Left kidney (tissue), 2 donors: ENCODE data around the gene BNIP3. TPM values are rescaled to one million over a fixed set of nuclear protein-coding genes. Genes with fewer than 3 reads are reported as not detected.
"Not testable (repeated sequence)": the region's sequence is repeated elsewhere in the genome, so short reads cannot be mapped to it uniquely, and the experiment has no call there.

ENCODE experiments used
- DNase-seq: peaks from one replicate; pipeline ENCODE4 v3.0.0-alpha.2; 2013
- polyA plus RNA-seq: library from polyadenylated mRNA; unstranded; fragments of 120-200 nt; gene quantifications from one replicate; pipeline ENCODE4 v1.2.1, GENCODE V29; 2013; ENCODE audit not compliant: insufficient read length

The BNIP3 gene
- polyA plus RNA-seq, 1 donor = 69.3 TPM

DNA sequence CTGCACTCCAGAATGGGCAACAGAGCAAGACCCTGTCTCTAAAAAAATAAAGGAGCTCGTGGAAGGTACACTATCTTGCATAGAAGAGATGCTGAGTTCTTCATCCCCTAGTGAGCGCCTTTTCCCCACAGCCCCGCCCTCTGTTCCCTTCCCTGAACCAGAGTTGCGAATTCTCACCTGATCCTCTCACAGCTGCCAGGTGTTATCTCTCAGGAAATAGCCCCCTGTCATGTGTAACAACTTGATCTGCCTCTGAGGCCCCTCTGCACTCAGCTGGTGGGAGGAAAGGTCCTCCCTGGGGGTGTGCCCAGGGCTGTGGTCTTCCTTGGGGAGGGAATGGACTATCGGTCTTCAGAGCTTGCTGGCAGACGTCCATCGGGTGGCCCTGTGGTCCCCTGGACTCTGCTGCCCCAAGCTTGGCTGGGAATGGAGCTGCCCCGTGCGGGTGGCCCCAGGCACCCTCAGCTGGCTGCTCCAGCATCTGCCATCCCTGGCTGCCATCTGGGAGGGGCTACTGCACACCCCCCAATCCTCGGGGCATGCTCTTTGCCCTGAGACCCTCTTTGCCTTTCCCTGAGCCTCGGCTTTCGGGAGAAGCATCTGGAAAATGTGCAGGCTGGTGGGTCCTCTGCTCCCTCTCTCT lies 21.7 kb upstream of the BNIP3 start:
- no peak for DNase-seq

DNA sequence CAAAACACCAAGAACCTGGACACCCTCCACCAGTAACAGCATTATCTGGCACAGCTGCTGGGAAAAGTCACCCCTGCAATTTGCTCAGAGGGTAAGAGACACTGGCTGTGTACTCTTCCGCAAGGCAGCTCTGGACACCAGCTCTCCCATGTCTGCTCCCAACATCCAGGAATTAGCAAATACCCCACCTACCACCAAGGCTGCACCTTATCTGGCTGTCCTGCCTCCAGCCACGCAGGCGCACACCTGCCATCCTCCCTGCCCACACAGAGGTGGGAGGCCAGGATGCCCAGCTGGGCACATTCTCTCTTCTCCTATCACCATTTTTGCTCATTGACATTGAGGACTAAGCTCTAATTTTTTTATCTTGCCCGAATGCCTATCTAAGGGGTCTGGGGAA lies 20.3 kb upstream of the BNIP3 start:
- no peak for DNase-seq

DNA sequence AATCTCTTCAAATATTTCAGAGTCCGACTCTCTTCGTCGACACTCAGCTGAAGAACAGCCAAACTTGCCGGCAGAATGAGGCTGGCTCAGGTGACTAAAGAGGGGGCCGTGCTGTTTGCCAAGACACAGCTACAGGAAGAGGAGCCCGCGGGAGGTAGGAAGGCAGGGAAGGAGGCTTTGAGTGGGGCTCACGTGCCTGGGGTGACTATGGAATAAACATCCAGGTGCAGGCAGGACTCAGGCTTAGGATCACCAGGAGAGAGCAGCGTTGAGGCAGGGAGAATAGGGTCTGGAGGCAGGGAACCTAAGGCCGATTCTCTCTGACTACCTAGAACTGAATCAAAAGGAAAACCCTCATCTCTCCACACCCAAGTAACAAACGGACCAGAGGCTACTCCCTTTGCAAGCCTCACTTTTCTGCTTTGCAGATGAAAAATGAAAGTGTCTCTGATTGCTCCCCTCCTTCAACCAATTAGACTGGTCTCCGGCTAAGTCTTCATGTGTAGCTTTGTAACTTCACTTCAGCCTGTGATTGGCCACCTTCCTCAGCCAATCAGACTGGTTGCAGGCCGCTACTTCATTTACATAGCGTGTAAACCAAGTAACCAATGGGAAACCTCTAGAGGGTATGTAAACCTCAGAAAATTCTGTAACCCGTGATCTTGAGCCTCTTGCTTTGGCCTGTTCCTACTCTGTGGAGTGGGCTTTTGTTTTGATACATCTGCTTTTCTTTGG lies 19.7 kb upstream of the BNIP3 start:
- DNase-seq = no peak

DNA sequence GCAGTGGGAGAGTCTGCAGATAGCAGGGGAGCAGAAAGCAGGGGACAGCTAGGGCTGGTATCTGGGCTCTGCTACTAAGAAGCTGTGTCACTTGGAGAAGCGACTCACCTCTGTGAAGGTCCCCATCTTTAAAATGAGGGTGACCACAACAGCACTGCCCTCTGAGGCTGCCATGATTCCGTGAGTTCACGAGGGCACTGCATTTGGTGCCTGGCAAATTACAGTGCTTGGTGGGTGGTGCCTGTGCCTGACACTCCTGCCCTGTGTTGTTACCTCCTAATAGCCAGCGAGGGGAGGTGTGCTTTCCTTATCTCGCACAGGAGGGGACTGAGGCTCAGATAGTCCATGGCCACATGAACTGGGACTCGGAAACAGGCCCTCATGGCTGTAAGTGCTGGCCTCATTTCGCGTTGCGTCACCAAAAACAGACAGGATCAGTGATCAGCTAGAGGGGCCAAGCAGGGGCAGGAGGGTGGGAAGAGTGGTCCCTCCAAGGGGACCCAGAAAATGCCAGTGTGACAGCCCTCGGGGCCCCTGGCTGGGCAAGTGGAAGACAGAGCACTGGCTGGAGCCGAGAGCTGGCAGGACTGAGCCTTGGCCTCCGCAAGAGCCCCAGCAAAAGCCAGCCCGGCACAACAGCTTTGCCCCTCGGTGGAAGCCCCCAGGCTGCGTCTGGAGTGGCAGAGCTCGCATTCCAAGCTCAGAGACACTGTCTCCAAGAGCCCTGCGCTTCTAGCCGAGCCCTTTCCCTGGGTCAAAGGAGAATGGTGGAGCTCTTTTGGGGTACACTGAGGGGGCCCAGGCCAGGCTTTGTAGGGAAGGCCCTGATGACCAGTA lies 17.3 kb upstream of the BNIP3 start:
- no peak for DNase-seq

DNA sequence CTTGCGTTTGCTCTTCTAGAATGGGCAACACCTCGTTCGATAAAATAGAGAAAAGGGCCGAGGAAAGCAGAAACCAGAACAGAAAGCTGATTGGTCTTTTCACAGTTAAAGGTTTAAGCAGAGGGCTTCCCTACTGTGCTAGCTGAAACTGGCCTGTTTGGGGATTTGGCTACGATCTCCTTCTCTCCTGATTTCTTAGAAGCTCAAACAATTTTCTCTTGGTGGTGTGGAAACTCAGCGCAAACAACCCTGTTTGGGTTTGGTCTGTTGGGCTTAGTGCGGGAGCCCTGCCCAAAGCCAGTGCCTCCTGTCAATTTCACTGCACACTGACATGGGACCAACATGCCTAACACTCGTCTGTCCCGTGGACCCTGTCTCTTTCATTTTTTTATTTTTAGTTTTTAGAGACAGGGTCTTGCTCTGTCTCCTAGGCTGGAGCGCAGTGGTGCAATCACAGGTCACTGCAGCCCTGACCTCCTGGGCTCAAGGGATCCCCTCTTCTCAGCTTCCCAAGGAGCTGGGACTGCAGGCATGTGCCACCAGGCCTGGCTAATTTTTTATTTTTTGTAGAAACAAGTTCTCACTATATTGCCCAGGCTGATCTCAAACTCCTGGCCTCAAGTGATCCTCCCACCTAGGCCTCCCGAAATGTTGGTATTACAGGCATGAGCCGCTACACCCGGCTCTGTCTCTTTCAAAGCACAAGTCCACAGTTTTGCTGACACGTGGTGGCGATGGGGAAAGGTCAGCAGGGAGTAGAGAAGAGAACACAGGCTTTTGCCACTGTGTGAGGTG lies 16.5 kb upstream of the BNIP3 start:
- DNase-seq = no peak

DNA sequence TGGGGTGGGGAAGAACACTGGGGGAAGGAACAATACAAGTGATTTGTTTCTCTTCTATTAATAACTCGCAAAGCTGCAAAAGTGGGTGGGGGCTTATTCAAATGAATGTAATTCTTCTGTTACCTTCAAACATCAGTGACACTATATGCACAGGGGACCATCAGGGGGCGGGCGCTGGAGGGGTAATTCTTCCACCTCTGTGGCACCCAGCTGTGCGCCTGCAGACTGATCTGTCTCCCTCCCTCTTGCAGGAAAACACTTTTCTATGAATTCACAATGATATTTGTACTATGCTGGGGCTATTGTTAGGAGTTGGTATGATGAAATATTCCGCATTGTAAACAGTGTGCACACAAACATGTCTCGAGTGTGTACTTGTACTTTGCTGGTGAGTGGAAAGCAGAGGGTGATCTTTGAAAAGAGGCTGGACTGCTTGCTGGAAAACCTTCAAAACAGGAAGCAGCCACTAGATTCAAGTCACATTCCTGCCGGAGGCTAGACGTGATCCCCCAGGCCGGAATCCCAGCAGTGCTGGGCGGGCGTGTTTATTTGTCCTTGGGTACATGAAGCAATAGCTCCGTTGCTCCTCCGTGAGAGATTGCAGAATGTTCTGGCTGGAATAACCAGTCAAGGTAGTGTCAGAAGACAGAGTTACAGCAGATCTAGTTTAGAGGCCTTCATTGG lies 15.8 kb upstream of the BNIP3 start:
- DNase-seq = no peak

DNA sequence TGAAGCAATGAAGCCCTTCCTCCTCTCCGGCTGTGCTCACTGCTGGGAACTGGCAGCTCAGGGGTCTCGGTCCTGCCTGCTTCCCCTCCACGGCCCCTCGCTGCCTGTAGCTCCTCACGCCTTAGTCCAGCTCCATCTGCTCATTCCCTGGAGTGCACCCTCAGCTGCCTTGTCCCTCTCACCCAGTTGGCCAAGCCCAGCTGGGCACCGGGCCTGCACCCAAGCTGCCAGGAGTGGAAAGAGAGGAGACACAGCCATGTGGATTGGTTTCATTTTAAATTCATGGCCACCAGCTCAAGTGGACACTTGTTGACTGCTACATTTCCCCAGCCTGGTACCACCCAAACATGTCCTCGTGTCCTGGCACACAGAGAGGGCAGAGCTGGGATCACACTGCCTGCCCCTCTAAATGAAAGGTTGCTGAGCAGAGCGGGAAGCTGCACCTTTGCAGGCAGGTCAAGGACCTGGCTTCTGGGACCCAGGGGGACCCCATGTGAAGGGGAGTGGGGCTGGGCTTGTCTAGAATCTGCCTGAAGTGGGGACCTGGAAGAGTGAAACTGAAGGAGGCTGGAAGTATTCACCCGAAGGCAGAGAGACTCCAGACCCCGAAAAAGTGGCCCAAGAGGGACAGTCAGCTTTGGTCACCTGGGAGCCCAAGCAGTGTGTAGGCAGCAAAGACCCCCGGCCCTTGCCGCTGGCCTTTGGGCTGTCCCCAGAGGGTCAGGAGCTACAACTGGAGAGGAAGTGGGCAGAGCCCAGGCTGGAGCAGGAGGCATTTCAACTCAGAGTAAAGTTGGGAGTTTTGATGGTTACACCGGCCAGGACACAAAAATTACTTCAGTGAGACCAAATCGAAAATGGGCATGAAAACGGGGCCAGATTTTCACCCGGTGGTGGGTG lies 15.0 kb upstream of the BNIP3 start:
- no peak for DNase-seq

DNA sequence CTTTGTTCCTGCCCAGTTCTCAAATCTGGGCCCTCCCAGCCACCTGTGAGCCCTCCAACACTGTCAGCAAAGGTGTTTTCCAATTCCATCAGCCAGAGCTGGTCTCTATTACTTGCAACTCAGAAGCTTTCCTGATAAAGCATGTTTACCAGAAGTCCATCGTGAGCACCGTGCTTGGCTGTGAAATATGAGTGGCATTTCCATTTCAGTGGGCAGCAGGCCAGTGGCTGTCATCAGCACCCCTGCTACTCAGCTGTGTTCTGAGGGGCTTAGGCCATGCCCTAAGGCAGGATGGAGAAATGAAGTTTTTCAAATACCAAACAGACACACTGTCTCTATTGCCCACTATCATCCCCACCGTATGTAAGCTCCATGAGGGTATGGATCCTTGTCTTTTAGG lies 12.7 kb upstream of the BNIP3 start:
- DNase-seq = no peak

DNA sequence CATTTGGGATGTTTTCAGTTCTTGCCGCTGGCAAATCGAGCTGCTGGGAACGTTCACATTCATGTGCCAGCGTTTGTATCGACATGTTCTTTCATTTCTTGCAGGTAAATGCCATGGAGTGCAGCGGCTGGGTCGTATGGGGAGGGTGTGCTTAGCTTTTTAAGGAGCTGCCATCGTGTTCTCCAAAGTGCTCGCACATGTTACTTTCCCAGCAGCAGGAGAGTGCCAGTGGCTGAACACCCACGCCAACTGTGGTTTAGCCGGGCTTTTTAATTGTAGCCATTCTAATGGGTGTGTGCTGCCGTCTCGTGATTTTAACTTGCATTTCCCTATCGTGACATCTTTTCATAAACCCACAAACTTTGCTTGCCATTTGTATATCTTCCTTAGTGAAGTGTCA lies 11.6 kb upstream of the BNIP3 start:
- DNase-seq = no peak

DNA sequence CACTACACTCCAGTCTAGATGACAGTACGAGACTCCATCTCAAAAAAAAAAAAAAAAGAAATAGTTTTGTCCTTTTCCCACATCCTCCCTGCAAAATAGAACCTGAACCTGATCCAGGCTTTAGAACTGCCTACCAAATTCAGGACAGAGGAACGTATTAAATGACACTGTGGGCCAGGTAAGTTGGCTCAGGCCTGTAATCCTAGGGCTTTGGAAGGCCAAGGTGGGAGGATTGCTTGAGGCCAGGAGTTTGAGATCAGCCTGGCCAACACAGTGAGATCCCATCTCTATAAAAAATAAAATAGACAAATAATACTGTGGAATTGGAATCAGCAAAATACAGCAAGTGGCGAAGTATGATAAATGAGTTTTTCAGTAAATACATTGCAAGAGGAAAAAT lies 10.0 kb upstream of the BNIP3 start:
- no peak for DNase-seq

DNA sequence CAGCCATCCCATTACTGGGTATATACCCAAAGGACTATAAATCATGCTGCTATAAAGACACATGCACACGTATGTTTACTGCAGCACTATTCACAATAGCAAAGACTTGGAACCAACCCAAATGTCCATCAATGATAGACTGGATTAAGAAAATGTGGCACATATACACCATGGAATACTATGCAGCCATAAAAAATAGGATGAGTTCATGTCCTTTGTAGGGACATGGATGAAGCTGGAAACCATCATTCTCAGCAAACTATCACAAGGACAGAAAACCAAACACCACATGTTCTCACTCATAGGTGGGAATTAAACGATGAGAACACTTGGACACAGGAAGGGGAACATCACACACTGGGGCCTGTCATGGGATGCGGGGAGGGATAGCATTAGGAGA lies 6.1 kb upstream of the BNIP3 start:
- not testable (repeated sequence) for DNase-seq

DNA sequence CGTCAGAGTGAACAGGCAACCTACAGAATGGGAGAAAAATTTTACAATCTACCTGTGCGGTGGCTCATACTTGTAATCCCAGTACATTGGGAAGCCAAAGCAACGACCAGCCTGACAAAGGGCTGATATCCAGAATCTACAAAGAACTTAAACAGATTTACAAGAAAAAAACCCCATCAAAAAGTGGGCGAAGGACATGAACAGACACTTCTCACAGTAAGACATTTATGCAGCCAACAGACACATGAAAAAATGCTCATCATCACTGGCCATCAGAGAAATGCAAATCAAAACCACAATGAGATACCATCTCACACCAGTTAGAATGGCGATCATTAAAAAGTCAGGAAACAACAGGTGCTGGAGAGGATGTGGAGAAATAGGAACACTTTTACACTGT lies 5.6 kb upstream of the BNIP3 start:
- not testable (repeated sequence) for DNase-seq

DNA sequence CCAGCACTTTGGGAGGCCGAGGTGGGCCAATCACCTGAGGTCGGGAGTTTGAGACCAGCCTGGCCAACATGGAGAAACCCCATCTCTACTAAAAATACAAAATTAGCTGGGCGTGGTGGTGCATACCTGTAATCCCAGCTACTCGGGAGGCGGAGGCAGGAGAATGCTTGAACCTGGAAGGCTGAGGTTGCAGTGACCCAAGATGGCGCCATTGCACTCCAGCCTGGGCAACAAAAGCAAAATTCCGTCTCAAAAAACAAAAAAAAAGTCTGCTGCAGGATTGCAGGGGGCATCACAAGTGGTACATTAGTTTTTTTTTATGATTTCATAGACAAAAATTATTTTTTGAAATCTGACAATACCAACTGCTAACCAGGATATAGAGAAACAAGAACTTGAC lies 5.1 kb upstream of the BNIP3 start:
- not testable (repeated sequence) for DNase-seq

DNA sequence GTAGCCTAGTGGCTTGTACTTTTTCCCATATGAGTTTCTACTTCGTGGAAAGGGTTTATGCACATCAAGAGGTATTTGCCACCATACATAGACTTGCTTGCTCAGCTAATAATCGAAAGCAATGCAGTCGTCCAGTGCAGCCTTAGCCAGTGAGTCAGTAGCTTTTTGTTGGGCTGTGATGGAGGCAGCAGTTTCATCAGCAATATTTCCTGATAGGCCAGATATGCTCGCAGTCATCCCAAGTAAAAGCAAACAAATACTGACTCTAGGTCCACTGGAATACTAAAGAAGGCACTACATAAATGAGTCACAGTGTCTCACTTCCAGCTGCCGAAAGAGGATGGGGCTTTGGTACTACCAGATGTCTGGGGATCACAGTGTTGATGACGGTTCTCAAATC lies 2.1 kb upstream of the BNIP3 start:
- DNase-seq = no peak

DNA sequence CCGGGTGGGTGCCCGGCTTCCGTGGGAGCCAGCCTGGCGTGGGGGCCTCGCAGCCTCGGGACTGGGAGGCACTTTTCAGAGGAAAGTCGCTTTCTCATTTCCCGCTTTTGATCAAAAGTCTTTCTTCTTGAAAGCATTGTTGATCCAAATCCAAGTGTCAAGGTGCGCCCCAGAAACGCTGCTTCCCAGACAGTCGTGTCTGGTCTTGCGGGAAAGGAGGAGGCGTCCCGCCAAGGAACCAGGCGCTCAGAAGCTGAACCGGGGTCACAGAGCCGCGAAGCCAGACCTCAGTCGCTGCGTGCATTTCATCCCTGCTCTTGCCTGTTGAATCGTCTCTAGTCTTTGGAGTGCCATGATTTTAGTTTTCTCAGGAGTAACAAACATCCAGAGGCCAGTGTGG lies 1.1 kb upstream of the BNIP3 start:
- DNase-seq = no peak

DNA sequence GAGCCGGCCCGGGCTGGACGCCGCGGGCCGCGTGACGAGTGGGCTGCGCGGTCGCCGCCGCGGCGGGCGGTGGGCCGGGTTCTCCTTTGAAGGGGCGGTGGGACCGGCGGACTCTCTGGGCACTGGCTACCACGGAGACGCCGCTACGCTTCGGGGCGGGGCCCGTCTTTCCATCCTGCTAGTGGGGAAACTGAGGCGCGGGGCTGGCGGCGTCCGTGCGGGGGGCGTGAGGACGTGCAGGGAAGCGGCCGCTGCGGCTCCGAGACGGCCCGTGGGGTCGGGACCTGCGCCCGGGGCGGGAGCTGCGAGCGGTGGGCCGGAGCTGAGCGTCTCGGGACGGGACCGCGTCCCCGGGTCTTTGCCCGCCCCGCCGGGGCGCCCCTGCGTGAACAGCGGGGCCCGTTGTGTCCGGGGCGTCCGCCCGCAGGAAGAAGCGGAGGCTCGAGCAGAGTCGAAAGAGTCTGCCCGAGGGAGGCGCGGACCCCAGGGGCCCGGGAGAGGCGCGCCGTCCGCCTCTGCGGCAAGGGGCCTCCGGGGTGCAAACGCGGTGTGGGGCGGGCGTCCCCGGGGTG lies 548 bp upstream of the BNIP3 start:
- DNase-seq = no peak

DNA sequence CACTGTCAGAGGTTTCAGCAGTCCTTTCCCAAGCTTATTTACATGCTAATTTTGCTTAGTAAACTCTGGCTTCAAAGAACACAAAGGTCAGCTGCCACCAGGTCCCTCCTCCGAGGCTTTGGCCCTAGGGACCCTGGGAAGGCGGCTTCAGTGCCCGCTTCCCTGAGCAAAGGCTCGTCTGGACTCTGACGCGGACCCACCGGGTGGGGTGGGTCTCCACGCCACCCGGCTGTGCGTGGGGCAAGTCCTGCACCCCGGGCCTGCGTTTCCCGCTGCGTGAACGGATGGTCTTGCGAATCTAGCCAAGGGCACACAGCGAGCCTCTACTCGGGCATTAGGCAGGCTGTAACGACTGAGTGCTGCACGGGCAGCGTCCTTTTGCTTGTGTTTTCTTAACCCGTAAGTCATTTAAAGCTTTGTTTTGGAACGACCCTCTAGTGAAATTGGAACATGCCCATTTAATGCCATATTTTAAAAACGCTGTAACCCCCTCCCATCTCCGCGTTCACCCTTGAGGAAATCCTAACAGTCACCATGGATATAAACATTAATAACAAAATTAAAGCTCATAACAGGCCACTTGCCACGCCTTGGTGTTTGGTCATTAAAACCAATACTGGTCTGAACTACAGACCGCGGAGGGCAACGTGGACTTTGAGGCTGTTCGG lies 828 bp downstream of the BNIP3 start:
- no peak for DNase-seq

DNA sequence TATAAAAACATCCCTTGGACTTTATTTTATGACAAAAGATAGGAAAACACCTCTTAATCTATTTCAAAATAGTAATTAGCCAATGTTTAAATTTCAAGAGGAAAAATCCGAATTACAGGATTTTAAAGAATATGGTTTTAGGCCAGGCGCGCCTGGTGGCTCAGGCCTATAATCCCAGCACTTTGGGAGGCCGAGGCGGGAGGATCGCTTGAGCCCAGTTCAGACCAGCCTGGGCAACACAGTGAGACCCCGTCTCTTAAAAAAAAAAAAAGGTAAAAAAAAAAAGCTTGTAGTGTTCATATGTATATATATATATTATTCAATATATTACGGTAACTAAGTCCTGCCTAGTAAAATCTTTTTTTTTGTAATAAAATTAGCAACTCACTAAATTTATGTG lies 1.4 kb downstream of the BNIP3 start:
- DNase-seq = no peak

DNA sequence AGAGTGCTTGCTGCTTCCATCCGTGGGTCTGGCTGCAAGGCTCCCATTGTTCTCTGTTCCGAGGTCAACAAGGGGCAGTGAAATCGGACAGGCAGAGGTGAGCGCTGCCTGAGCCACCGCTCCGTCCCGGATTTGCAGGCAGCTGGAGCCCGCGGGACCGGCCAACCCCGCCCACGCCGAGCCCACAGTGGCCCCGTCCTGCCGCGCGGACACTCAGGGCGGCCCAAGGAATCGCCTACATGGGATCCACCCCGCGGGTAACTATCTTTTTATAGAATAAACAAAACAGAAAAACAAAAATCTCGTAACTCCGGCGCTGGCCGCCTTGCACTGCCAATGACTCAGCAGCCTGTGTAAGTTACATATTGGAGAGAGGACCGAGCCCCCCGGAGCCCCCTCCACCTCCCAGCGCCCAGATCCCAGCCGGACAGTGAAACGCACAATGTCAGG lies 1.9 kb downstream of the BNIP3 start:
- no peak for DNase-seq

DNA sequence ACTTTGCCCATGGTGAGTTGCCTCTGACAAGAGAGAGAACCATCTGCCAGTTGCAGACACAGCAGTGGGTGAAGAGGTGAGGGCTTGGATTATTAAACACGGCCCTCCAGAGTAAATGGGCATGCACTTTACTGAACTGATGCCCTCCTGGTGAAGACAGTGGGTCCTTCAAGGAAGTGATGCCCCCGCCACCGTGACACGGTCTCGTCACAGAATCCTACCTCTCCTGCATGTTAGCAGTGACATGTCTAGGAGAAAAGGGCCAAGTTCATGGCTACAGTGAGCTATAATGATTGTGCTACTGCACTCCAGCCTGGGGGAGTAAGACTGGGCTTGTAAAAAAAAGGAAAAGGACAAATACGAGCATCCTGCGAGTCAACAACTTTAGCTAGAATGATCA lies 2.4 kb downstream of the BNIP3 start:
- no peak for DNase-seq
